Type B pancreatic cell (in vitro differentiated cells): ENCODE measurements around the gene VEGFB. TPM values are rescaled to one million over a fixed set of nuclear protein-coding genes. Genes with fewer than 3 reads are reported as not detected.

Experiments
- DNase-seq: peaks from one replicate; pipeline ENCODE4 v3.0.0; 2021; ENCODE audit warnings: mixed read lengths; ENCODE audit not compliant: unreplicated experiment; ENCODE audit errors: extremely low spot score
- H3K27ac Mint-ChIP-seq: 2 replicates; pipeline ENCODE4 v1.8.0; 2021; ENCODE audit warnings: mild to moderate bottlenecking, mixed read lengths
- H3K27me3 Mint-ChIP-seq: 2 replicates; pipeline ENCODE4 v1.8.0; 2021; ENCODE audit warnings: mixed read lengths
- H3K36me3 Mint-ChIP-seq: 2 replicates; pipeline ENCODE4 v1.8.0; 2021; ENCODE audit warnings: mixed read lengths
- H3K4me1 Mint-ChIP-seq: one replicate; pipeline ENCODE4 v1.8.0; 2021; ENCODE audit warnings: mixed read lengths; ENCODE audit not compliant: unreplicated experiment
- H3K4me3 Mint-ChIP-seq: 2 replicates; pipeline ENCODE4 v1.8.0; 2021; ENCODE audit warnings: mild to moderate bottlenecking, mixed read lengths
- H3K9me3 Mint-ChIP-seq: 2 replicates; pipeline ENCODE4 v1.8.0; 2021; ENCODE audit warnings: mixed read lengths
- CTCF ChIP-seq: fragments of 200-600 bp; sonication (generic); conservative IDR thresholded peaks from 2 replicates; pipeline ENCODE4 v1.5.0; 2021; ENCODE audit warnings: antibody characterized with exemption, mild to moderate bottlenecking
- total RNA-seq: library from RNA; stranded (reverse); gene quantifications from 2 replicates; pipeline ENCODE4 v1.2.1, GENCODE V29; 2021; ENCODE audit warnings: low replicate concordance

Gene VEGFB
- total RNA-seq, 1 donor from 2014 or later = 66.3 TPM

- Mint-ChIP-seq H3K9me3 (no peaks in the 10 kb centered on the region), H3K36me3 (peaks cover 12% of the 10 kb centered on the region), H3K27me3 (peaks cover 14% of the 10 kb centered on the region), H3K27ac (peak within 1 kb of the TSS; percentile 88), H3K4me3 (peak within 1 kb of the TSS; percentile 87), H3K4me1 (peaks cover 13% of the 10 kb centered on the region)
- peak; percentile 93 for DNase-seq
- no peak for TF ChIP-seq CTCF
Measured at GRCh38 chr11:64284962-64285884, 50.8 kb downstream of the VEGFB start, which contains the start of gene GPR137. Gene GPR137 (plus strand): TSS chr11:64285848. CDS start chr11:64286525, 677 bp downstream.

- Mint-ChIP-seq H3K4me1 (peaks cover 13% of the 10 kb centered on the region), H3K4me3 (peak overlapping the region; percentile 86), H3K27me3 (peaks cover 23% of the 10 kb centered on the region), H3K27ac (peak overlapping the region; percentile 79), H3K9me3 (no peaks in the 10 kb centered on the region), H3K36me3 (peaks cover 16% of the 10 kb centered on the region)
- TF ChIP-seq CTCF = no peak
- no peak for DNase-seq
Measured at GRCh38 chr11:64285885-64286800, 51.8 kb downstream of the VEGFB start.

DNA sequence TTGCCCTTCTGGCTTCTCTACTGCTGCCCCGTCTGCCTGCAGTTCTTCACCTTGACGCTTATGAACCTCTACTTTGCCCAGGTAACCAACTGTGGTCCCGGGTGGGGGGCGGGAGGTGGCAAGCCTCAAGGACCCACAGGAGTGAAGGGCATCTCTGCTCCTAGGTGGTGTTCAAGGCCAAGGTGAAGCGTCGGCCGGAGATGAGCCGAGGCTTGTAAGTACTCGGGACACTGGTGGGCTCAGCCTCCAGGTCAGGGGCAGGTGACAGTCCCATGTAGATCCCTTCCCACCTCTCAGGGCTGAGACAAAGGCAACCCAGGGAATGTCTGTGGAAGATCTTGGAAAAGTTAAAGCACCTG lies 52.4 kb downstream of the VEGFB start:
- H3K4me1 Mint-ChIP-seq = peaks cover 13% of the 10 kb centered on the region
- H3K4me3 Mint-ChIP-seq = peak overlapping the region; percentile 86
- H3K36me3 Mint-ChIP-seq = peaks cover 10% of the 10 kb centered on the region
- H3K27ac Mint-ChIP-seq = no peak overlapping the region
- no peaks in the 10 kb centered on the region for H3K9me3 Mint-ChIP-seq
- no peak for DNase-seq
- TF ChIP-seq CTCF = no peak
- peaks cover 23% of the 10 kb centered on the region for H3K27me3 Mint-ChIP-seq

DNA sequence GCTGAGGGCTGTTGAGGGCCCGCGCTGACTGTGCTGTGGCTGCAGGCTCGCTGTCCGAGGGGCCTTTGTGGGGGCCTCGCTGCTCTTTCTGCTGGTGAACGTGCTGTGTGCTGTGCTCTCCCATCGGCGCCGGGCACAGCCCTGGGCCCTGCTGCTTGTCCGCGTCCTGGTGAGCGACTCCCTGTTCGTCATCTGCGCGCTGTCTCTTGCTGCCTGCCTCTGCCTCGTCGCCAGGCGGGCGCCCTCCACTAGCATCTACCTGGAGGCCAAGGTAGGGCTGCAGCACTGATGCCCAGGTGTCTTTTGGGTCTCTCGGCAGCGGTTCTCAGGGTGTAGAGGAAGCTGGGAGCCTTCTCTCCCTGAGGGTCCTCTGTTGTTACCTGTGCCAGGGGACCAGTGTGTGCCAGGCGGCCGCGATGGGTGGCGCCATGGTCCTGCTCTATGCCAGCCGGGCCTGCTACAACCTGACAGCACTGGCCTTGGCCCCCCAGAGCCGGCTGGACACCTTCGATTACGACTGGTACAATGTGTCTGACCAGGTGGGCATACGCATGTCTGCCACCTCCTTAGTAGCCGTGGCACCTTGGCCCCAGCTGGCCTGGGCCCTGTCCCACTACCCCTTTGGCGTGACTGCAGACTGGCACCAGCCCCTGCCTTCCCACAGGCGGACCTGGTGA lies 53.4 kb downstream of the VEGFB start:
- peaks cover 10% of the 10 kb centered on the region for H3K36me3 Mint-ChIP-seq
- H3K4me3 Mint-ChIP-seq = peak overlapping the region; percentile 69
- H3K4me1 Mint-ChIP-seq = peaks cover 12% of the 10 kb centered on the region
- TF ChIP-seq CTCF = no peak
- H3K9me3 Mint-ChIP-seq = no peaks in the 10 kb centered on the region
- no peak for DNase-seq
- peaks cover 28% of the 10 kb centered on the region for H3K27me3 Mint-ChIP-seq
- no peak overlapping the region for H3K27ac Mint-ChIP-seq

- Mint-ChIP-seq H3K4me1 (peaks cover 9% of the 10 kb centered on the region), H3K27me3 (peaks cover 33% of the 10 kb centered on the region), H3K36me3 (peaks cover 10% of the 10 kb centered on the region), H3K4me3 (no peak overlapping the region), H3K27ac (no peak overlapping the region), H3K9me3 (no peaks in the 10 kb centered on the region)
- TF ChIP-seq CTCF = no peak
- no peak for DNase-seq
Measured at GRCh38 chr11:64288353-64288750, 54.0 kb downstream of the VEGFB start.
